Effector memory CD8-positive, alpha-beta T cell (primary cell): ENCODE results near the gene FAAH.

ENCODE experiments used
- ATAC-seq: fragments of 150-1000 bp; cut with Tn5 transposase; replicated peaks from 2 replicates; pipeline ENCODE4 v1.10.0; 2021; ENCODE audit warnings: mild to moderate bottlenecking, moderate library complexity
- DNase-seq, 3 experiments: peaks; one replicate each; pipeline ENCODE4 v3.0.0; 2021
- H3K27ac Mint-ChIP-seq, 2 donors: one replicate each; pipeline ENCODE4 v1.8.0; 2022; ENCODE audit warnings: mild to moderate bottlenecking in 2 of 2, mixed read lengths in 2 of 2, moderate library complexity in 2 of 2
- H3K27me3 Mint-ChIP-seq, 2 donors: one replicate each; pipeline ENCODE4 v1.8.0; 2022; ENCODE audit warnings: mixed read lengths in 2 of 2
- H3K36me3 Mint-ChIP-seq: one replicate; pipeline ENCODE4 v1.8.0; 2022; ENCODE audit warnings: mild to moderate bottlenecking, moderate library complexity, mixed read lengths; ENCODE audit not compliant: insufficient read depth
- H3K4me1 Mint-ChIP-seq, 2 donors: one replicate each; pipeline ENCODE4 v1.8.0; 2022; ENCODE audit warnings: low read depth in 2 of 2, mixed read lengths in 2 of 2
- H3K4me3 Mint-ChIP-seq, 2 donors: one replicate each; pipeline ENCODE4 v1.8.0; 2022; ENCODE audit warnings: mild to moderate bottlenecking in 2 of 2, mixed read lengths in 2 of 2, moderate library complexity in 2 of 2
- H3K9me3 Mint-ChIP-seq, 2 donors: one replicate each; pipeline ENCODE4 v1.8.0; 2022; ENCODE audit warnings: mixed read lengths in 2 of 2

Gene FAAH

GRCh38 chr1:46438346-46438745 is 44.2 kb downstream of the FAAH start:
- H3K4me1 Mint-ChIP-seq: peaks cover 7 to 9% of the 10 kb centered on the region in 2 donors
- DNase-seq: no peak
- no peaks in the 10 kb centered on the region for H3K9me3 Mint-ChIP-seq
- H3K36me3 Mint-ChIP-seq: peaks cover 29% of the 10 kb centered on the region
- no peak overlapping the region for H3K4me3 Mint-ChIP-seq
- no peak for ATAC-seq
- H3K27ac Mint-ChIP-seq: peak overlapping the region in 1 of 2 donors; percentile 10
- H3K27me3 Mint-ChIP-seq: peaks cover 17 to 20% of the 10 kb centered on the region in 2 donors

- H3K27ac Mint-ChIP-seq: no peak overlapping the region
- H3K4me1 Mint-ChIP-seq: peaks cover 7 to 9% of the 10 kb centered on the region in 2 donors
- H3K36me3 Mint-ChIP-seq: peaks cover 35% of the 10 kb centered on the region
- H3K27me3 Mint-ChIP-seq: peaks cover 17 to 20% of the 10 kb centered on the region in 2 donors
- DNase-seq (no peak), ATAC-seq (no peak)
- H3K9me3 Mint-ChIP-seq: no peaks in the 10 kb centered on the region
- no peak overlapping the region for H3K4me3 Mint-ChIP-seq
These were observed 46.4 kb downstream of the FAAH start for GRCh38 chr1:46440478-46440877.

GRCh38 chr1:46442317-46443161 is 48.4 kb downstream of the FAAH start:
- H3K27ac Mint-ChIP-seq: peak overlapping the region; percentile 67 to 75

GRCh38 chr1:46444466-46444865 is 50.3 kb downstream of the FAAH start:
- no peak overlapping the region for H3K4me3 Mint-ChIP-seq
- no peaks in the 10 kb centered on the region for H3K9me3 Mint-ChIP-seq
- ATAC-seq (no peak), DNase-seq (no peak)
- peaks cover 19 to 28% of the 10 kb centered on the region in 2 donors for H3K4me1 Mint-ChIP-seq
- no peak overlapping the region for H3K27ac Mint-ChIP-seq
- peaks cover 32 to 38% of the 10 kb centered on the region in 2 donors for H3K27me3 Mint-ChIP-seq
- peaks cover 20% of the 10 kb centered on the region for H3K36me3 Mint-ChIP-seq

More at GRCh38 chr1:46442317-46443161, 48.4 kb downstream of the FAAH start:
- peak; percentile 74 for ATAC-seq
- Mint-ChIP-seq H3K9me3 (no peaks in the 10 kb centered on the region), H3K4me3 (peak overlapping the region; percentile 62 to 82), H3K27me3 (peaks cover 21 to 32% of the 10 kb centered on the region in 2 donors), H3K4me1 (peaks cover 9 to 19% of the 10 kb centered on the region in 2 donors), H3K36me3 (peaks cover 31% of the 10 kb centered on the region)
- DNase-seq: peak; percentile 58 to 71 (median 62)

- Mint-ChIP-seq H3K4me3 (no peak overlapping the region), H3K36me3 (peaks cover 20% of the 10 kb centered on the region), H3K27ac (peak overlapping the region in 1 of 2 donors; percentile 63), H3K27me3 (peaks cover 39 to 50% of the 10 kb centered on the region in 2 donors), H3K9me3 (no peaks in the 10 kb centered on the region), H3K4me1 (peaks cover 19 to 30% of the 10 kb centered on the region in 2 donors)
- ATAC-seq (no peak), DNase-seq (no peak)
These were observed 51.7 kb downstream of the FAAH start for GRCh38 chr1:46445773-46446256.

GRCh38 chr1:46446646-46447498 is 52.8 kb downstream of the FAAH start:
- Mint-ChIP-seq H3K4me1 (peaks cover 19 to 30% of the 10 kb centered on the region in 2 donors), H3K9me3 (no peaks in the 10 kb centered on the region), H3K27ac (peak overlapping the region in 1 of 2 donors; percentile 63), H3K27me3 (peaks cover 48 to 61% of the 10 kb centered on the region in 2 donors), H3K4me3 (peak overlapping the region in 1 of 2 donors; percentile 61), H3K36me3 (peaks cover 20% of the 10 kb centered on the region)
- DNase-seq (peak; percentile 73 to 75 (median 73)), ATAC-seq (peak; percentile 46)

- Mint-ChIP-seq H3K27ac (no peak overlapping the region), H3K4me3 (peak overlapping the region in 1 of 2 donors; percentile 61), H3K4me1 (peaks cover 14 to 23% of the 10 kb centered on the region in 2 donors), H3K36me3 (peaks cover 16% of the 10 kb centered on the region), H3K27me3 (peaks cover 55 to 68% of the 10 kb centered on the region in 2 donors), H3K9me3 (no peaks in the 10 kb centered on the region)
- DNase-seq (no peak), ATAC-seq (no peak)
These were observed 53.5 kb downstream of the FAAH start for GRCh38 chr1:46447499-46448108.

- no peak for DNase-seq
These were observed 54.2 kb downstream of the FAAH start for GRCh38 chr1:46448109-46448911.

GRCh38 chr1:46449223-46450159 is 55.4 kb downstream of the FAAH start:
- Mint-ChIP-seq H3K4me1 (peaks cover 12 to 21% of the 10 kb centered on the region in 2 donors), H3K4me3 (peak overlapping the region in 1 of 2 donors; percentile 39)
- peak; percentile 83 for ATAC-seq

More at GRCh38 chr1:46448109-46448911, 54.2 kb downstream of the FAAH start:
- Mint-ChIP-seq H3K9me3 (no peaks in the 10 kb centered on the region), H3K36me3 (peaks cover 11% of the 10 kb centered on the region), H3K4me3 (peak overlapping the region; percentile 39 to 55), H3K27ac (no peak overlapping the region), H3K27me3 (peaks cover 61 to 75% of the 10 kb centered on the region in 2 donors), H3K4me1 (peaks cover 12 to 21% of the 10 kb centered on the region in 2 donors)
- ATAC-seq: no peak

GRCh38 chr1:46450160-46450517 is 56.0 kb downstream of the FAAH start:
- H3K36me3 Mint-ChIP-seq: peaks cover 4% of the 10 kb centered on the region
- H3K27me3 Mint-ChIP-seq: peaks cover 68 to 94% of the 10 kb centered on the region in 2 donors
- ATAC-seq (no peak), DNase-seq (no peak)
- H3K27ac Mint-ChIP-seq: no peak overlapping the region
- H3K4me1 Mint-ChIP-seq: peaks cover 12 to 21% of the 10 kb centered on the region in 2 donors
- no peaks in the 10 kb centered on the region for H3K9me3 Mint-ChIP-seq
- no peak overlapping the region for H3K4me3 Mint-ChIP-seq

More at GRCh38 chr1:46449223-46450159, 55.4 kb downstream of the FAAH start:
- Mint-ChIP-seq H3K27me3 (peaks cover 65 to 87% of the 10 kb centered on the region in 2 donors), H3K9me3 (no peaks in the 10 kb centered on the region), H3K36me3 (peaks cover 4% of the 10 kb centered on the region), H3K27ac (peak overlapping the region in 1 of 2 donors; percentile 24)
- peak in 1 of 3 experiments; percentile 9 for DNase-seq
